Endodermal cell (in vitro differentiated cells): ENCODE results near the gene NT5C2. TPM values are rescaled to one million over a fixed set of nuclear protein-coding genes. Genes with fewer than 3 reads are reported as not detected.

Source experiments
- DNase-seq: peaks from one replicate; pipeline ENCODE4 v3.0.0-alpha.2; 2017
- H3K27ac ChIP-seq: 2 replicates; pipeline ENCODE4 v1.5.1; 2013; ENCODE audit warnings: mild to moderate bottlenecking, low read depth, low read length, moderate library complexity
- H3K27me3 ChIP-seq: 2 replicates; pipeline ENCODE4 v1.6.1; 2013; ENCODE audit warnings: mild to moderate bottlenecking, low read length, moderate library complexity; ENCODE audit not compliant: insufficient read depth, control insufficient read depth, poor library complexity, severe bottlenecking
- H3K36me3 ChIP-seq: 2 replicates; pipeline ENCODE4 v1.7.0; 2013; ENCODE audit warnings: mild to moderate bottlenecking, low read length, moderate library complexity; ENCODE audit not compliant: control insufficient read depth, insufficient read depth
- H3K4me1 ChIP-seq: one replicate; pipeline ENCODE4 v1.7.0; 2013; ENCODE audit warnings: low read length; ENCODE audit not compliant: control insufficient read depth, insufficient read depth
- H3K4me3 ChIP-seq: 2 replicates; pipeline ENCODE4 v1.5.1; 2013; ENCODE audit warnings: mild to moderate bottlenecking, low read length, moderate library complexity
- H3K9ac ChIP-seq: 2 replicates; pipeline ENCODE4 v1.6.1; 2013; ENCODE audit warnings: mild to moderate bottlenecking, low read length, moderate library complexity; ENCODE audit not compliant: poor library complexity, severe bottlenecking; ENCODE audit errors: extremely low read depth
- H3K9me3 ChIP-seq: 2 replicates; pipeline ENCODE4 v1.6.1; 2013; ENCODE audit warnings: mild to moderate bottlenecking, low read length, moderate library complexity; ENCODE audit not compliant: control insufficient read depth
- H3K27ac Mint-ChIP-seq: 2 replicates; pipeline ENCODE4 v1.8.0; 2020; ENCODE audit warnings: mixed read lengths
- H3K27me3 Mint-ChIP-seq: 2 replicates; pipeline ENCODE4 v1.8.0; 2021; ENCODE audit warnings: mild to moderate bottlenecking, mixed read lengths; ENCODE audit not compliant: insufficient read depth
- H3K36me3 Mint-ChIP-seq: 2 replicates; pipeline ENCODE4 v1.8.0; 2020; ENCODE audit warnings: low read depth, mixed read lengths
- H3K4me1 Mint-ChIP-seq: 2 replicates; pipeline ENCODE4 v1.8.0; 2020; ENCODE audit warnings: mixed read lengths
- H3K4me3 Mint-ChIP-seq: 2 replicates; pipeline ENCODE4 v1.8.0; 2020; ENCODE audit warnings: mild to moderate bottlenecking, moderate library complexity, mixed read lengths
- H3K9me3 Mint-ChIP-seq: 2 replicates; pipeline ENCODE4 v1.8.0; 2020; ENCODE audit warnings: mild to moderate bottlenecking, mixed read lengths
- WGBS, 2 experiments: methylation state at CpG; one replicate each; pipeline versions ENCODE4 v1.1.5 to v1.1.7; 2013; ENCODE audit warnings: missing lambda C conversion rate in 2 of 2, mixed read lengths in 1 of 2; ENCODE audit not compliant: insufficient coverage in 1 of 2, insufficient read length in 1 of 2; 5-methylcytosine and 5-hydroxymethylcytosine counted together
- total RNA-seq, 2 donors: library from RNA; stranded (reverse); fragmentation: NEBNext Ultra II Directional in 1 of 2; extraction: Animal tissue kit (Norgen Biotek cat#: 25700) in 1 of 2; gene quantifications; 2 replicates in 1 of 2; 3 replicates in 1 of 2; pipeline ENCODE4 v1.2.1, GENCODE V29; 2021
- TF ChIP-seq, protein P1 (sequence below): fragments of 200-600 bp; sonication (generic); conservative IDR thresholded peaks from 2 replicates; pipeline ENCODE4 v1.5.0; 2021; ENCODE audit warnings: antibody characterized with exemption, mild to moderate bottlenecking

The NT5C2 gene
- total RNA-seq, 2 donors from 2014 or later, result 122 to 148 TPM

GRCh38 chr10:103078676-103079075, 114.4 kb downstream of the NT5C2 start:
- Histone ChIP-seq H3K27me3 (no peaks in the 10 kb centered on the region), H3K4me1 (no peaks in the 10 kb centered on the region), H3K36me3 (no peaks in the 10 kb centered on the region), H3K9me3 (no peaks in the 10 kb centered on the region), H3K9ac (no peak overlapping the region), H3K27ac (no peak overlapping the region), H3K4me3 (no peak overlapping the region)
- no peaks in the 10 kb centered on the region for H3K4me1 Mint-ChIP-seq
- H3K27me3 Mint-ChIP-seq, result no peaks in the 10 kb centered on the region
- H3K36me3 Mint-ChIP-seq, result peaks cover 16% of the 10 kb centered on the region
- no peak overlapping the region for H3K4me3 Mint-ChIP-seq
- no peak overlapping the region for H3K27ac Mint-ChIP-seq
- WGBS, 2 experiments, result 90 to 96% methylated on average over 11 to 14 of the region's 14 CpGs
- DNase-seq, result no peak
- TF ChIP-seq, protein P1, sequence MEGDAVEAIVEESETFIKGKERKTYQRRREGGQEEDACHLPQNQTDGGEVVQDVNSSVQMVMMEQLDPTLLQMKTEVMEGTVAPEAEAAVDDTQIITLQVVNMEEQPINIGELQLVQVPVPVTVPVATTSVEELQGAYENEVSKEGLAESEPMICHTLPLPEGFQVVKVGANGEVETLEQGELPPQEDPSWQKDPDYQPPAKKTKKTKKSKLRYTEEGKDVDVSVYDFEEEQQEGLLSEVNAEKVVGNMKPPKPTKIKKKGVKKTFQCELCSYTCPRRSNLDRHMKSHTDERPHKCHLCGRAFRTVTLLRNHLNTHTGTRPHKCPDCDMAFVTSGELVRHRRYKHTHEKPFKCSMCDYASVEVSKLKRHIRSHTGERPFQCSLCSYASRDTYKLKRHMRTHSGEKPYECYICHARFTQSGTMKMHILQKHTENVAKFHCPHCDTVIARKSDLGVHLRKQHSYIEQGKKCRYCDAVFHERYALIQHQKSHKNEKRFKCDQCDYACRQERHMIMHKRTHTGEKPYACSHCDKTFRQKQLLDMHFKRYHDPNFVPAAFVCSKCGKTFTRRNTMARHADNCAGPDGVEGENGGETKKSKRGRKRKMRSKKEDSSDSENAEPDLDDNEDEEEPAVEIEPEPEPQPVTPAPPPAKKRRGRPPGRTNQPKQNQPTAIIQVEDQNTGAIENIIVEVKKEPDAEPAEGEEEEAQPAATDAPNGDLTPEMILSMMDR, result no peak
- no peaks in the 10 kb centered on the region for H3K9me3 Mint-ChIP-seq

DNA sequence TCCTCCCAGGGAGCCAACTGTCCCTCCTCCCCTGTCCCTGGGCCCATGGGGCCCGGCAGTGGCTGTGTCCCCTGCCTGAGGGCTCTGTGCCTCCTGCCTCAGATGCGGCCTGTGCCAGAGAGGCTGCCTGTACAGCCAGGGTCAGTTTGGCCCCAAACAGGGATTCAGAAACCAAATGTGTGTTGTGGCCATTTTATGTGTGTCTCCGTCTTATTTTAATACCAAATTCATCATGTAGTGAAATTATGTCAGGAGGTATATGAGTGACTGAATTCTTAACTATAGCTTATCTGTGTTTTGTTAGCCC, 114.8 kb downstream of the NT5C2 start:
- Mint-ChIP-seq H3K36me3 (peaks cover 14% of the 10 kb centered on the region), H3K4me1 (no peaks in the 10 kb centered on the region), H3K27me3 (no peaks in the 10 kb centered on the region), H3K9me3 (no peaks in the 10 kb centered on the region), H3K4me3 (no peak overlapping the region), H3K27ac (no peak overlapping the region)
- Histone ChIP-seq H3K27ac (no peak overlapping the region), H3K27me3 (no peaks in the 10 kb centered on the region), H3K36me3 (no peaks in the 10 kb centered on the region), H3K9me3 (no peaks in the 10 kb centered on the region), H3K4me3 (no peak overlapping the region), H3K9ac (no peak overlapping the region), H3K4me1 (no peaks in the 10 kb centered on the region)
- 95% methylated on average over 3 of the region's 3 CpGs; no CpG with 5 or more reads in 1 of the 2 experiments for WGBS, 2 experiments
- TF ChIP-seq, protein P1, result no peak
- no peak for DNase-seq

- no peaks in the 10 kb centered on the region for H3K4me1 Mint-ChIP-seq
- TF ChIP-seq, protein P1, result no peak
- no peak overlapping the region for H3K27ac Mint-ChIP-seq
- Histone ChIP-seq H3K4me3 (no peak overlapping the region), H3K27ac (no peak overlapping the region), H3K9ac (no peak overlapping the region), H3K27me3 (no peaks in the 10 kb centered on the region), H3K9me3 (no peaks in the 10 kb centered on the region), H3K4me1 (no peaks in the 10 kb centered on the region), H3K36me3 (no peaks in the 10 kb centered on the region)
- DNase-seq, result no peak
- H3K9me3 Mint-ChIP-seq, result no peaks in the 10 kb centered on the region
- H3K4me3 Mint-ChIP-seq, result no peak overlapping the region
- WGBS, 2 experiments, result 91 to 92% methylated on average over 8 to 16 of the region's 16 CpGs
- no peaks in the 10 kb centered on the region for H3K27me3 Mint-ChIP-seq
- peaks cover 11% of the 10 kb centered on the region for H3K36me3 Mint-ChIP-seq
Measured at GRCh38 chr10:103077491-103078308, 115.4 kb downstream of the NT5C2 start.
